ENCODE results near the gene CXorf58.
"Not testable (repeated sequence)": the region's sequence is repeated elsewhere in the genome, so short reads cannot be mapped to it uniquely, and the experiment has no call there.

Gene CXorf58

DNA sequence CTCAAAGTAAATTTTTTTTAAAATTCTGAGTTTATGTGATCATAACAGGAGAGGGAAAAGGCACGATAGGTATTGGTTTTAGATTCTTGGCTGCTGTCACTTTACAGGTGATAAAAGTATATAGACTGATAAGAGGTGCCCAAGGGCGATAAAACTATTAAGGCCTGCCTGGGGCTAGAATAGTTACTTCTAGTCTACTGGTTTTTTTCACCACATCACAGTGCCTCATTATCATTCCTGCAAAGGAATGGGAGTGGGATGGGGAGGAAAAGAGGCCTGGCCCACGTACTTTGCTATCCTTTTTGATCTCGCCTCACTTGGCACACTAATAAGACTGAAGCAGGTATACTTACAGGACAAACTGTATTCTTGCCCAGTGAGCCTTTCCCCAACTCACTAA, 46.6 kb downstream of the CXorf58 start:
- H3K4me3 ChIP-seq (ENCODE audit: low read depth, low read length): no peak overlapping the region
- TF ChIP-seq, protein P1, sequence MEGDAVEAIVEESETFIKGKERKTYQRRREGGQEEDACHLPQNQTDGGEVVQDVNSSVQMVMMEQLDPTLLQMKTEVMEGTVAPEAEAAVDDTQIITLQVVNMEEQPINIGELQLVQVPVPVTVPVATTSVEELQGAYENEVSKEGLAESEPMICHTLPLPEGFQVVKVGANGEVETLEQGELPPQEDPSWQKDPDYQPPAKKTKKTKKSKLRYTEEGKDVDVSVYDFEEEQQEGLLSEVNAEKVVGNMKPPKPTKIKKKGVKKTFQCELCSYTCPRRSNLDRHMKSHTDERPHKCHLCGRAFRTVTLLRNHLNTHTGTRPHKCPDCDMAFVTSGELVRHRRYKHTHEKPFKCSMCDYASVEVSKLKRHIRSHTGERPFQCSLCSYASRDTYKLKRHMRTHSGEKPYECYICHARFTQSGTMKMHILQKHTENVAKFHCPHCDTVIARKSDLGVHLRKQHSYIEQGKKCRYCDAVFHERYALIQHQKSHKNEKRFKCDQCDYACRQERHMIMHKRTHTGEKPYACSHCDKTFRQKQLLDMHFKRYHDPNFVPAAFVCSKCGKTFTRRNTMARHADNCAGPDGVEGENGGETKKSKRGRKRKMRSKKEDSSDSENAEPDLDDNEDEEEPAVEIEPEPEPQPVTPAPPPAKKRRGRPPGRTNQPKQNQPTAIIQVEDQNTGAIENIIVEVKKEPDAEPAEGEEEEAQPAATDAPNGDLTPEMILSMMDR (IDR thresholded peaks at IDR 0.05; ENCODE audit: low read depth, low read length): no peak

DNA sequence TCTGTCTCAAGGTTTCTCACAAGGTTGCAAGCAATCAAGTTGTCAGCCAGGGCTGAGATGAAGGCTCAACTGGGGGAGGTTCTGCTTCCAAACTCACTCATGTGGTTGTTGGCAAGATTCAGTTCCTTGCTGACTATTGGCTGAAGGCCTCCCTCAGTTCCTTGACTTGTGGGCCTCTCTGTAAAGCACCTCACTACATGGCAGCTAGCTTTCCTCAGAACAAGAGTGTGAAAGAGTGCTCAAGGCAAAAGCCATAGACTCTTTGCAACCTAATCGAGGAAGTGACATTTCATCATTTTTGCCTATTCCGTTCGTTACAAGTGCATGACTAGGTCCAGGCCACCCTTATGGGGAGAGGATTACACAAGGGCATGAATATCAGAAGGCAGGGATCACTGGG, 52.0 kb downstream of the CXorf58 start:
- TF ChIP-seq, protein P1 (IDR thresholded peaks at IDR 0.05; ENCODE audit: low read depth, low read length): no peak

DNA sequence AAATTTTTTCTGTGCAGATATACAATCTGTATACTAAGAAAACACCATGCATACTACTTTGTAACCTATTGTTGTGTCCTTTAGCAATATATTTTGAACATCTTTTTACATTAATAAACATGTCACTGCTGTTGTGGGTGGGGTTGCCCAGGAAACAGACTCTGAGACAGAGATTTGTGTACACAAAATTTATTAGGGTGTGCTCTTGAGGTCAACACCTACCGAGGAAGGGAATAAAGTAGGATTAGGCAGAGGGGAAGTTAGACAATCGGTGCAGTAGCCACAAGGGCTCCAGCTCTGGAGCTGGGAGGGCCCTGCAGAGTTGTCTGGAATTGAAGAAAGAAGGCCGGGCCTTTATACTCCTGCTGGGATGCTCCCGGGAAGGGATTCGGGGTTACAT, 56.4 kb downstream of the CXorf58 start:
- TF ChIP-seq, protein P1 (IDR thresholded peaks at IDR 0.05; ENCODE audit: low read depth, low read length): no peak
- no peak overlapping the region for H3K4me3 ChIP-seq (ENCODE audit: low read depth, low read length)

More for the DNA sequence above, 52.0 kb downstream of the CXorf58 start:
- H3K4me3 ChIP-seq (ENCODE audit: low read depth, low read length): no peak overlapping the region

DNA sequence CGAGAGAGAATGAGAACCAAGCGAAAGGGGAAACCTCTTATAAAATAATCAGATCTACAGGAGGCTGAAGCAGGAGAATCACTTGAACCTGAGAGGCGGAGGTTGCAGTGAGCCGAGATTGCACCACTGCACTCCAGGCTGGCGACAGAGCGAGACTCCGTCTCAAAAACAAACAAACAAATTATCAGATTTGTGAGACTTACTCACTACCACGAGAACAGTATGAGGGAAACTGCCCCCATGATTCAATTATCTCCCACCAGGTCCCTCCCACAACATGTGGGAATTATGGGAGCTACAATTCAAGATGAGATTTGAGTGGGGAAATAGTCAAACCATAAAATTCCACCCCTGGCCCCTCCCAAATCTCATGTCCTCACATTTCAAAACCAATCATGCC, 57.8 kb downstream of the CXorf58 start:
- H3K4me3 ChIP-seq (ENCODE audit: low read depth, low read length): not testable (repeated sequence)

DNA sequence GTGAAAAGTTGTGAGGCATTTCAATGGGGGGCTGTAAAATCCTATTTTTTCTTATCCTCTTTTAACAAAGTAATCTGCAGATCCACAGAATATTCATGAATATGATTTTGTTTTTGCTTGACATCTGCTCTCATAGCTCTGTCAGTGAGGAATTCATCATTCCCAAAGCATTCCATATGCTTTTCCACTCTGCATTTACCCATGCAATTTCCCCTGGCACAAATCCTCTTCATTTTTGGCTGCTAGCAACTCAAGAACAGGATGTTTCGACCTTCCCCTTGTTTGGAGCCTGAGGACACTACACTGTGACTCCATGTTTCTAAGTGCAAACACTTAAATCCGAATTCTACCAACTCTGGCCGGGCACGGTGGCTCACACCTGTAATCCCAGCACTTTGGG, 70.7 kb downstream of the CXorf58 start:
- H3K4me3 ChIP-seq (ENCODE audit: low read depth, low read length): no peak overlapping the region
- TF ChIP-seq, protein P1 (IDR thresholded peaks at IDR 0.05; ENCODE audit: low read depth, low read length): no peak

DNA sequence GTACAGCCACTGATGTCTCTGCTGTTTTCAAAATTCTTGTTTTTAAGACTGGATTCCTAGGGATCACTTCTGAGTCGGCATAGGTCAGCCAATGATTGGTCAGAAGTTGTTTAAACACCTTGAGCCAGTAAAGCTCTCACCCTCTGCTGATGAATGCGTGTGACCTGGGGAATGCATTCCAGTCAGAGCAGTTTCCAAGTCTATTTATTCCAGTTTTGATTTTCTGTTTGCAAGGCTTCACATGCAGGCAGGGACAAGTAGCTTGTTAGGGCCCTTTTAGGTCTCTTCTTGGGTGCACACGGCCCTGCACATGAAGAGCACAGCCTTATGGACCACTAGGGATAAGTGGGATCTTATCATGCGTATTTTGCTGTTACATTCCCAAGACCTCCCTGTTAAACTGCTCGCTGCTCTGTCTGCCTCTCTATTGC, 72.2 kb downstream of the CXorf58 start:
- H3K4me3 ChIP-seq (ENCODE audit: low read depth, low read length): no peak overlapping the region
- TF ChIP-seq, protein P1 (IDR thresholded peaks at IDR 0.05; ENCODE audit: low read depth, low read length): no peak

DNA sequence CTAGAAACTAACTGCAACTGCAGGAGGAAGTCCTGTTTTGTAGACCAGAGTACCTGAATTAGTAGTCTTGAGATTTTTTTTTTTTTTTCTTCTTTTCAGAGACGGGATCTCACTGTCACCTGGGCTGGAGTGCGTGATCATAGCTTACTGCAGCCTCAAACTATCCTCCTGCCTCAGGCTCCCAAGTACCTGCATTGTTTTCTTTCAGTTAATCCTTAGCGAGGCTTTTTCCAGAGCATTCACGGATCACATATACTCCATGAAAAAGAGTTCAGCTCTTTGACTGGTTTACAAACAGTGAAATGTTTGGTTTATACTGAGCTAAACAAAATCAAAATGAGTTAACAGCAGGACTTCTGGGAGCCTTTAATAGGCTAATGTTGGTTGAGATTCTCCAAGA, 73.4 kb downstream of the CXorf58 start:
- H3K4me3 ChIP-seq (ENCODE audit: low read depth, low read length): no peak overlapping the region
- TF ChIP-seq, protein P1 (IDR thresholded peaks at IDR 0.05; ENCODE audit: low read depth, low read length): no peak

DNA sequence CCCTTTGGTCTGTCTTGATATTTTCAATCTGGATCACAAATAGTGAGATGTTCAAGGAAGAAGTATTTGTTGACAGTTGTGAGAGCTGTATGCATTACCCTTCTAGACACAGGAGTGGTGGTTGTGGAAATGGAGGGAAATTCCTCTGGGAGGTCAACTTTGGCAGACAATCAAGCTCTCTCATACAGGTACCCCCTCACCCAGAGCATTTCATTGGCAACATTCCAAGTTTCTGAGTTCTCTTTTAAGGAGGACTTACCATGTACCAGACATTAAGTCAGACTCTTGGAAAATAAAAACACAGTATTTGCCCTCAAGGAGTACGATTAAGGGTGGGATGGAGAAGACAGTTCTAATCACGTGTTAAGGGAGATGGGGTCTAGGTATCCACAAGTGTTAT, 73.9 kb downstream of the CXorf58 start:
- no peak overlapping the region for H3K4me3 ChIP-seq (ENCODE audit: low read depth, low read length)
- TF ChIP-seq, protein P1 (IDR thresholded peaks at IDR 0.05; ENCODE audit: low read depth, low read length): no peak

All from WI38 (cell line).